Activated T-cell treated with anti-CD3 and anti-CD28 coated beads, Interleukin-2, amount 50 U/mL, for 24 hours (primary cell): Measurements from ENCODE around the gene GET4.

Experiments
- DNase-seq: peaks from one replicate; pipeline ENCODE4 v3.0.0-alpha.2; 2020
- H3K27ac Mint-ChIP-seq: 2 replicates; pipeline ENCODE4 v1.8.0; 2020; ENCODE audit warnings: mild to moderate bottlenecking, mixed read lengths
- H3K27me3 Mint-ChIP-seq: 2 replicates; pipeline ENCODE4 v1.8.0; 2020; ENCODE audit warnings: mixed read lengths
- H3K36me3 Mint-ChIP-seq: 2 replicates; pipeline ENCODE4 v1.8.0; 2020; ENCODE audit warnings: low read depth, mixed read lengths
- H3K4me1 Mint-ChIP-seq: 2 replicates; pipeline ENCODE4 v1.8.0; 2020; ENCODE audit warnings: low read depth, mixed read lengths
- H3K4me3 Mint-ChIP-seq: 2 replicates; pipeline ENCODE4 v1.8.0; 2020; ENCODE audit warnings: mild to moderate bottlenecking, moderate library complexity, mixed read lengths
- H3K9me3 Mint-ChIP-seq: 2 replicates; pipeline ENCODE4 v1.8.0; 2020; ENCODE audit warnings: mixed read lengths

The GET4 gene

DNA sequence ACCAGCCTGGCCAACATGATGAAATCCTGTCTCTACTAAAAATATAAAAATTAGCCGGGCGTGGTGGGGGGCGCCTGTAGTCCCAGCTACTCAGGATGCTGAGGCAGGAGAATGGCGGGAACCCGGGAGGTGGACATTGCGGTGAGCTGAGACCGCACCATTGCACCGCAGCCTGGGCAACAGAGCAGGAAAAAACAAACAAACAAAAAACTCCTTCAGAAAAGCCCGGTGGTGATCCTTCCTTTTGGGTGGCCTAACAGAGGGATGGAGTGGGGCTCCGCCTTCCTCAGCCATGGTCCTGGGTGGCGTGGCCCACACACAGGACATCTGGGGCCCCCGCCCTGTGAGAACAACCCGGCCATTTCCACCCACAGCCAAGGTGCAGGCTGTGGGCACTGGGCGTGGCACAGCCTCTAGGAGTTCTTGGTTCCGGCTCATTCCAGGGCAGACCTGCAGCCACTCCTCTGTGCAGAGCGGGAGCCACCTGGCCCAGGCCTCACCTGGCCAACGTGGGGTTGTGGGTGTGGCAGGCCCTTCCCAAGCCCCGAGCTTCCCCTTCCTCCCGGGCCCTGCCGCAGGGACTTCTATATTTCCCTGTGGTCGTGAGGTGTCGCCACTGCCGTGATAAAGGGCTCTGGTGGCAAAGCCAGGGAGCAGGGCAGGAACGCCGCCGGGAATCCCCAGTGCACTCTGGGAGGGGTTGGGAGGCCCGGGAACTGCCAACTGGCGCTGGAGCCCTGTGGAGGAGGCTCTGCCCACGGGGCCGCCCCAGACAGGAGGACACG is 37.6 kb downstream of the GET4 start:
- Mint-ChIP-seq H3K36me3 (peaks cover 14% of the 10 kb centered on the region), H3K4me1 (peaks cover 21% of the 10 kb centered on the region), H3K9me3 (no peaks in the 10 kb centered on the region), H3K27ac (no peak overlapping the region), H3K27me3 (no peaks in the 10 kb centered on the region), H3K4me3 (no peak overlapping the region)
- no peak for DNase-seq

DNA sequence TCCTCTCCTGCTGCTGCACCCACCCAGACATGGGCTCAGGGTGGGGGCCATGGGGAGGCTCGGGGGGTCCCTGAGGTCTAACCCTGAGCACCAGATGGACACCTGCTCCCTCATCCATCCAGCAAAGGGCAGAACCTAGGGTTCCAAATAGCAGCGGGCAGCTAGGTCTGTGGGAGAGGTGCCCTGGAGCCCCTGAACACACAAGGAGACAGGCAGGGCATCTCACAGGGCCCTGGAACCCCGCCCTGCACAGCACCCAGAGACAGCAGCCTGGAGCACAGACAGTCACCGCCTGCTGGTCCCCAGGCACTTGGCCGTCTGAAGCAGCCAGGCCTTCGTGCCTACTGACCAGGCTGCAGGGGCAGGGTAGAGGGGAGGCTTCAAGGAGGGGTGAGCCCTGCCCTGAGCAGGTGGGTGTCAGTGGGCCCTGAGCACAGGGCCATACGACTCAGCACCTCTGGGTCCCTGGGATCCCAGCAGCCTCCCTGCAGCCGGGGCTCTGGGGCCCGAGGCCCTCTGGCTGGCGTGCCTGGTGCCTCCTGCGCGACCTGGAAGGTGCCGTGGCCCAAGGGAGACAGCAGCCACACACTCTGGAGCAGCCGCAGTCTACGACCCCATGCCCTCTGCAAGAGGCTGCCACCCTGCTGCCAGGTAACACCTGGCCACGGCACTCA is 38.3 kb downstream of the GET4 start:
- Mint-ChIP-seq H3K27me3 (no peaks in the 10 kb centered on the region), H3K4me3 (no peak overlapping the region), H3K27ac (no peak overlapping the region), H3K9me3 (no peaks in the 10 kb centered on the region), H3K4me1 (peaks cover 23% of the 10 kb centered on the region), H3K36me3 (peaks cover 15% of the 10 kb centered on the region)
- no peak for DNase-seq

DNA sequence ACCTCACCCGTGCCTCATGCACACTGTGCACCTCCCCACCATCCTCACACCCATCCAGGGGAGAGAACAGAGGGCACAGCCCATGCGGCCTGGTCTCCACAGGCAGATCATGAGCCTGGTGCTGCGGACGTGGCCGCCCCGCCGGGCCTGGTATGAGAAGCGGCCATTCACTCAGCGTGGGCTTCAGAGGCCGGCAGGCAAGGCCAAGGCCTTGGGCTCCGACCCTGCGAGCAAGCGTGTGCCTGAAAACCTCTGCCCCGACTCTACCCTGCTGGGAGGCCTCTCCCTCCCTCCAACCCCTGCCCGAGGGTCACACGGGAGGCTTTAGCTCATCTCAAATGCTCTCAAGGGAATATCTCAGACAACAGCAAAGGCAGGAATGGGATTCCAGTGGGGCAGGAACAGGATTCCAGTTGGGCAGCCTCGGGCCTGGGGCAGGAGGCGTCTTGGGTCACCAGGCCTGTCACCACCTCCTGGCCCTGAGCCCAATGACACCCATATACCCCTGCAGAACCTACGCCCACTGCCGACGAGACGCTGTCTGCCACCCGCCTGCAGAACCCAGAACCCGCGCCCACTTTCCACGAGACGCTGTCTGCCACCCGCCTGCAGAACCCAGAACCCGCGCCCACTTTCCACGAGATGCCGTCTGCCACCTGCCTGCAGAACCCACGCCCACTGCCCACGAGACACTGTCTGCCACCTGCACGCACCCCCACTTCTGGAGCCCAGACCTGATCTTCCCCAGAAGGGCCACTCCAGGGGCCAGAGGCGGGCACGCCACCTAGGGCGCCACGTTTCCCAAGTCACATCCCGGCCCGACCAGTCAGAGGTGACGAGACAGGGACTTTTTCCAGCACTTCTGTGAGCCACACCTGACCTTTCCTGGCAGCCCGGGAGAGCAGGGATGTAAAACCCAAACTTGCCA is 39.2 kb downstream of the GET4 start:
- no peak overlapping the region for H3K27ac Mint-ChIP-seq

DNA sequence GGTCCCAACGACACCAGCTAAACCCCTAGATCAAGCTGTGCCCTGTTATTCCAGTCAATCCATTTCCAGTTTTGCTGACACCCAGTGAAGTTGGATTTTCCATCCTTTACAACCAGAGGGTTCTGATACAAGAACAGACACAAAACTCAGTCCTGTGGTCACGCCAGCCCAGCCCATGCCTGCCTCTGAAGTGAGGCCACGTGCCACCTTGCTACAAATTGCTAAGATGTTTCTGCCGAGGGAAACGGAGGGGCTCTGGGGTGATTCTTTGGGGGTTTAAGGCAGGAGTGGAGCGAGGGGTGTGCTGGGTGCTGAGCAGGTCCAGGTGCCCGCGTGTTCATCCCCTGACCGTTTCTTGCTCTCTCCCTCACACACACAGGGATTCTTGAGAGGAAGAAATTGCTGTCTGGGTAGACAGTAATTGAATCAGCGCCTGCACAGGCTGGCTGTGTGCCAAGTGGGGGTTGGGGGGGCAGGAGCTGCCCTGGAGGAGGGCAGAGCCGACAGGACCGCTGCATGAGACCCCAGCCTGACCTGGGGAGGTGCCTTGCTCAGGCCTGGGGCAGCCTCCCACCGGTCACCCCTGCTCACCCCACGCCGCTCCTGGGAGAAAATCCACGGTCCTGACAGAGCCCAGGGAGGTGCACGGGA is 40.1 kb downstream of the GET4 start:
- H3K27me3 Mint-ChIP-seq: no peaks in the 10 kb centered on the region
- H3K9me3 Mint-ChIP-seq: no peaks in the 10 kb centered on the region
- peaks cover 22% of the 10 kb centered on the region for H3K36me3 Mint-ChIP-seq
- peaks cover 22% of the 10 kb centered on the region for H3K4me1 Mint-ChIP-seq
- DNase-seq: no peak
- H3K4me3 Mint-ChIP-seq: no peak overlapping the region
- H3K27ac Mint-ChIP-seq: no peak overlapping the region

More for the DNA sequence above, 39.2 kb downstream of the GET4 start:
- Mint-ChIP-seq H3K4me3 (no peak overlapping the region), H3K4me1 (peaks cover 18% of the 10 kb centered on the region), H3K36me3 (peaks cover 16% of the 10 kb centered on the region), H3K9me3 (no peaks in the 10 kb centered on the region), H3K27me3 (no peaks in the 10 kb centered on the region)
- DNase-seq: no peak

DNA sequence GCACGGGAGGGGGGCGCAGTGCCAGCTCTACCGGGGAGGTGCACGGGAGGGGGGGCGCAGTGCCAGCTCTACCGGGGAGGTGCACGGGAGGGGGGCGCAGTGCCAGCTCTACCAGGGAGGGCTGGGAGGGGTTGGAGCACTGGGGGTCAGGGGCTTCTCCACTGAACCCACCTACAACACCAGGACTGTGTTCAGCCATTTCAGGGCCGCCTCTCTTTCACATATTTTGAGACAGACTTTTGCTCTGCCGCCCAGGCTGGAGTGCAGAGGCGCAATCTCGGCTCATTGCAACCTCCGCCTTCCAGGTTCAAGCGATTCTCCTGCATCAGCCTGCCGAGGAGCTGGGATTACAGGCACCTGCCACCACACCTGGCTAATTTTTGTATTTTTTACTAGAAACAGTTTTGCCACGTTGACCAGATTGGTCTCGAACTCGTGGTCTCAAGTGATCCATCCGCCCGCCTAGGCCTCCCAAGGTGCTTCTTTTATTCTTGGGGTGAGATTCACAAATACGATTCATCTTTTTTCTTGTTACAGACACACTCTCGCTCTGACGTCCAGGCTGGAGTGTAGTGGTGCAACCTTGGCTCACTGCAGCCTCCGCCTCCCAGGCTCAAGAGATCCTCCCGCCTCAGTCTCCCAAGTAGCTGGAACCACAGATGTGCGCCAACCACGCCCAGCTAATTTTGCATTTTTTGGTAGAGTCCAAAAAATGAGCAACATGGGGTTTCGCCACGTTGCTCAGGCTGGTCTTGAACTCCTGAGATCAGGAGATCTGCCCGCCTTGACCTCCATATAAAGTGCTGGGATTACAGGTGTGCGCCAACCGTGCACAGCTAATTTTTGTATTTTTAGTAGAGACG is 41.1 kb downstream of the GET4 start:
- Mint-ChIP-seq H3K36me3 (peaks cover 22% of the 10 kb centered on the region), H3K4me1 (peaks cover 28% of the 10 kb centered on the region), H3K27ac (no peak overlapping the region), H3K27me3 (no peaks in the 10 kb centered on the region), H3K9me3 (no peaks in the 10 kb centered on the region), H3K4me3 (no peak overlapping the region)
- DNase-seq: peak; percentile 20

DNA sequence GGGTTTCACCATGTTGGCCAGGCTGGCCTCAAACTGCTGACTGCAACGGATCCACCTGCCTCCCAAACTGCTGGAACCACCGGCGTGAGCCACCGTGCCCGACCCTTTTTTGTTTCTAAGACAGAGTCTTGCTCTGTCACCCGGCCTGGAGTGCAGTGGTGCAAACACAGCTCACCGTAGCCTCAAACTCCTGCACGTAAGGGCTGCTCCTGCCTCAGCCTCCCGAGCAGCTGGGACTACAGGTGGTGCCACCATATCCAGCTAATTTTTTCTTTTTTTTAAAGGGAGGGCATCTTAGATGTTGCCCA is 41.7 kb downstream of the GET4 start:
- Mint-ChIP-seq H3K27ac (no peak overlapping the region), H3K9me3 (no peaks in the 10 kb centered on the region), H3K4me3 (no peak overlapping the region), H3K4me1 (peaks cover 33% of the 10 kb centered on the region), H3K36me3 (peaks cover 20% of the 10 kb centered on the region), H3K27me3 (no peaks in the 10 kb centered on the region)
- DNase-seq: no peak

DNA sequence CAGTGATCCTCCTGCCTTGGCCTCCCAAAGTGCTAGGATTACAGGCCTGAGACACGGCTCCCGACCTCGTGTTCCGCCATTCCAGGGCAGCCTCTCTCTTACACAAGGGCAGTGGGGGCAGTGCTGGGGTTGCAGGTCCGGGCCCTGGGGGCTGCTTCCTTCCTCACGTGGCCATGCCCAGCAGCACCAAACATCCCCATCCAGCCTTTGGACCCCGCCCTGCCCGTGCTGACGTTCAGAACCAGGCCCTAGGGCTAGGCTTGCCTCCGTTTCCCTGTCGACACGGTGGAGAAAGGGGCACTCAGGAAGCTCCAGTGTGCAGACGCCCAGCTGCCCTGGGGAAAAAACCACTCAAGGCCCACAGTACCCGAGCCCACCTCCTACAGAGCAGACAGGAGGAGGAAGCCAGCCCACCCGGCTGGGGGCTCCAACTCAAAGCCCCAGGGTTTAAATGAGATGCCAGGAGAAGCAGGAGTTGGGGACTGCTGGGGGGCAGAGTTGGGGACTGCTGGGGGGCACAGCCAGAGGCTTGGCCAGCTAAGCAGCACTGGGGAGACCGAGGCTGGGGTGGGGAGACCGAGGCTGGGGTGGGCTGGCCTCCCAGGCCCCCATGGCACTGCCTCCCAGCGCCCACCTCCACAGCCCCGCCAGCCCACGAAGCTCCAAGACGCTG is 42.2 kb downstream of the GET4 start:
- no peak overlapping the region for H3K4me3 Mint-ChIP-seq
- peaks cover 20% of the 10 kb centered on the region for H3K36me3 Mint-ChIP-seq
- no peak overlapping the region for H3K27ac Mint-ChIP-seq
- no peaks in the 10 kb centered on the region for H3K27me3 Mint-ChIP-seq
- H3K9me3 Mint-ChIP-seq: no peaks in the 10 kb centered on the region
- peak; percentile 22 for DNase-seq
- H3K4me1 Mint-ChIP-seq: peaks cover 38% of the 10 kb centered on the region

DNA sequence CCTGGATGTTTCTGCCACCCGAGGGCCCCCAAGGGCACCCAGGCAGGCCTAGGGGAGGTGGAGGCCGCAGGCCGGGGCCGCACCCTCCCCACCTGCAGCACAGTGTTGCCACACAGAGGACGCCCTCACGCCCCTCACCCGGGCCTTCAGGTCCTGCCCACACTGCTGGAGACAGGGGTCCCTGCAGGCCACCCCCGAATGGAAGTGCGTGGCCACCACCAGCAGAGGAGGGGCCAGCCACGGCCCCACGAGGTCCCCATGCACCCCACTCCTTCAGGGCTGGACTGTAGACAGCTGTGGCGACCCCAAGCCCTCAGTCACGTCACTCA is 42.7 kb downstream of the GET4 start:
- peak; percentile 28 for DNase-seq
- no peak overlapping the region for H3K4me3 Mint-ChIP-seq
- no peaks in the 10 kb centered on the region for H3K27me3 Mint-ChIP-seq
- no peaks in the 10 kb centered on the region for H3K9me3 Mint-ChIP-seq
- peaks cover 20% of the 10 kb centered on the region for H3K36me3 Mint-ChIP-seq
- peaks cover 40% of the 10 kb centered on the region for H3K4me1 Mint-ChIP-seq
- H3K27ac Mint-ChIP-seq: peak overlapping the region; percentile 77

DNA sequence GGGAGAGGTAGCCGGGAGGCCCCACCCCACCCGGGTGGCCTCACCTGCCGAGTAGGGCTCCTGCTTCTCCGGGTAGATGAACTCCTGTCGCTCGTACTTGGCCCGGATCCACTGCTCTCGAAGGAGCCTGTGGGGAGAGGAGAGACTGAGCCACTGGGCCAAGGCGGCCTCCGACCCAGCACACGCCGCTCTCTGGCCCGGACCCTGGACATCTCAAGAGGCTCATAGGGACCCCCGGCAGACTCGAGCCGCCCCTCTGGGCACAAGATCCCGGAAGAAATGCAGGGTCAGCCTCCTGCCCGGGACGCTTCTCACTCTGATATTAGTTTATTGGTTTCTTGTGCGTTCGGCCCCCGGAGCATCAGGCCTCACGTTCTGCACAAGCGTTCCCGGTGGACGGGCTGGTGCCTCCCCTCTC is 43.6 kb downstream of the GET4 start:
- DNase-seq: peak; percentile 31
- no peak overlapping the region for H3K4me3 Mint-ChIP-seq

DNA sequence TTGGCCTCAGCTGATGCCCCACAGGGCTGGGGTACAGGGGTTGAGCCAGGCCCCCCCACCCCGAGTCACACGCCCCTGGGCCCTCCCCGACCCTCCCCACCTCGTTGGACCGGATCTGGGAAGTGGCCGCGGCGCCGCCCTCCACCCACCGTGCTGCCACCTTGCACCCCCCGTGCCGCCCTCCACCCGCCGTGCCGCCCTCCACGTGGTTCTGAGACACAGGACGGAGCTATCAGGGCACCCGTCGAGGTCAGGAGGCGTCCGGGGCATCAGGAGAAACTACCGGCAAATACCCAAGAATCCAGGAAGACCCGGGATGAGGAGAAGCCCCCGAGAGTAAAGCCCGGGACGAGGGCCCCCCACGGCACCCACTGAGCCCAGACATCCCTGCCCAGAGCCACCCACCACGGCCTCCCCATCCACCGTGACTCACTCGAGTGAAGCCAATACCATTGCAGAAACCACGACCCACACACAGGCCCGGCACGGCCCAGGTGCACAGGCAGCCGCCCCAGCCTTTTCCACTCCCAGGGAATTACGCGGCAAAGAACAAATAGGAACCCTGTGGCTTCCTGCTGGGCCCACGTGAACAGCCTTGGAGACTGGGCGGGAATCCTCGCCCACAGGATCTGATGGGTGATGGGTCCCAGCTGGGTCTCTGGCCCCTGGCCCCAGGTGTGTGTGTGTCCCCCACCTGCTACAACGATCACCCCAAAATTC is 44.2 kb downstream of the GET4 start:
- Mint-ChIP-seq H3K9me3 (no peaks in the 10 kb centered on the region), H3K36me3 (peaks cover 20% of the 10 kb centered on the region), H3K4me3 (peak overlapping the region; percentile 18), H3K4me1 (peaks cover 49% of the 10 kb centered on the region), H3K27ac (peak overlapping the region; percentile 86), H3K27me3 (no peaks in the 10 kb centered on the region)
- DNase-seq: peak; percentile 61

More for the DNA sequence above, 43.6 kb downstream of the GET4 start:
- H3K4me1 Mint-ChIP-seq: peaks cover 47% of the 10 kb centered on the region
- no peaks in the 10 kb centered on the region for H3K27me3 Mint-ChIP-seq
- no peak overlapping the region for H3K27ac Mint-ChIP-seq
- H3K36me3 Mint-ChIP-seq: peaks cover 20% of the 10 kb centered on the region
- no peaks in the 10 kb centered on the region for H3K9me3 Mint-ChIP-seq

DNA sequence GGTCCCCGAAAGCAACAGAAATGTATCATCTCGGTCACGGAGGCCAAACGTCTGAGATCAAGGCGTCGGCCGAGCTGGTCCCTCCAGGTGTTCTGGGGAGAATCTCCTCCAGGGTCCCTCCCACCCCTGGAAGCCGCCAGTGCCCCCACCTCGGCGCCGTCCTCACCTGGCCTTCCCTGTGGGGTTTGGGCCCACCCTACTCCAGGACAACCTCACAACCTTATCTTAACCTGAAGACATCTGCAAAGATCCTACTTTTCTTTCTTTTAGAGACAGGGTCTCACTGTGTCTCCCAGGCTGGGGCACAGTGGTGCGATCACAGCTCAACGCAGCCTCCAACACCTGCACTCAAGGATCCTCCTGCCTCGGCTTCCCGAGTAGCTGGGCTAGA is 44.7 kb downstream of the GET4 start:
- DNase-seq: no peak
- Mint-ChIP-seq H3K4me1 (peaks cover 50% of the 10 kb centered on the region), H3K9me3 (no peaks in the 10 kb centered on the region), H3K27me3 (no peaks in the 10 kb centered on the region), H3K27ac (peak overlapping the region; percentile 86), H3K36me3 (peaks cover 23% of the 10 kb centered on the region), H3K4me3 (peak overlapping the region; percentile 18)

DNA sequence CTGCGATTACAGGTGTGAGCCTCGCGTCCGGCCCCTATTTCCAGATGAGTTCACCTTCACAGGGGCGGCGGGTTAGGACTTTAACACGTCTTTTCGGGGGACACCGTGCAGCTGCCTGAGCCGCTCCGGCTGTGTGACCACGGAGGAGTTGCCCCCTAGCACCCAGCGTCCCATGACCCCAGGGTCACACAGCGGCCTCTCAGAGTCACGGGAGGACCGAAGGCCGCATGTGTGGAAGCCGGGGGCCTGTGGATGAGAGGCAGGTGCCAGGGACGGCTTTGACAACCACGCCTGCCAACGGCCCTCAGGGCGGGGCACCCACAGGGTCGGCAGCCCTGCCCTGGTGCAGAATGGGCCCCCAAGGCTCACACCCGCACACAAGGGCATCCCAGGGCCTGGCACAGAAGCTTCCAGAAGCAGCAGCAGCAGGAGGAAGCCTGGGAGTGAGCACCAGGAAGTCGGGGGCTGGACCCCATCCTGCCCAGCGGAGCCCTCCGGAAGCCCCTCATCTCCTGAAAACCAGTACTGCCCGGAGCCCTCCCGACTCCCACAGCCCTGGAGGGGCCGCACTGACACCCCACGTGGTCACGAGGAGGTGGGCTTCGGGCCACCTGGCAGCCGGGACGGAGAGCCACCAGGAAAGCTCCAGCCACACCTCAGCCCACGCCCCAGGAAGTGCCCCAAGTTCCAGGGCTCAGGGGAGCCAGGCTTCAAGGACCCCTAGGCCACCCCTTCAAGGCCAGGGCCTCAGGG is 45.4 kb downstream of the GET4 start:
- H3K4me1 Mint-ChIP-seq: peaks cover 46% of the 10 kb centered on the region
- H3K36me3 Mint-ChIP-seq: peaks cover 21% of the 10 kb centered on the region
- peak overlapping the region; percentile 86 for H3K27ac Mint-ChIP-seq
- peak overlapping the region; percentile 79 for H3K4me3 Mint-ChIP-seq
- DNase-seq: peak; percentile 62
- no peaks in the 10 kb centered on the region for H3K9me3 Mint-ChIP-seq
- H3K27me3 Mint-ChIP-seq: no peaks in the 10 kb centered on the region
